Lower lobe of right lung (tissue), 2 donors: ENCODE data around the gene PLEKHA1. TPM values are rescaled to one million over a fixed set of nuclear protein-coding genes. Genes with fewer than 3 reads are reported as not detected.

Experiments used
- ATAC-seq, 2 donors: fragments of 200-7000 bp; cut with Tn5 transposase; one replicate each; pipeline ENCODE4 v1.9.1; 2020 to 2022; ENCODE audit warnings: mild to moderate bottlenecking in 2 of 2, moderate library complexity in 2 of 2
- DNase-seq: peaks from one replicate; pipeline ENCODE4 v3.0.0-alpha.2; 2020
- H3K27ac ChIP-seq: fragments of 200-600 bp; one replicate; pipeline ENCODE4 v1.8.0; 2022
- H3K27me3 ChIP-seq: fragments of 200-600 bp; one replicate; pipeline ENCODE4 v1.8.0; 2022; ENCODE audit warnings: low read depth
- H3K36me3 ChIP-seq: fragments of 200-600 bp; one replicate; pipeline ENCODE4 v1.8.0; 2022; ENCODE audit warnings: mild to moderate bottlenecking
- H3K4me1 ChIP-seq: fragments of 200-600 bp; one replicate; pipeline ENCODE4 v1.8.0; 2022
- H3K4me3 ChIP-seq: fragments of 200-600 bp; one replicate; pipeline ENCODE4 v1.8.0; 2022; ENCODE audit warnings: mild to moderate bottlenecking
- H3K9me3 ChIP-seq: fragments of 200-600 bp; one replicate; pipeline ENCODE4 v1.8.0; 2022
- intact Hi-C: fragments of 100-400 bp; cut with DNase I; formaldehyde crosslinking; loops from one replicate; pipeline ENCODE4 v1.11.0; 2022
- total RNA-seq: library from RNA; stranded (reverse); fragmentation: NEBNext Ultra II Directional; extraction: Animal tissue kit (Norgen Biotek cat#: 25700); gene quantifications from one replicate; pipeline ENCODE4 v1.2.1, GENCODE V29; 2021
- TF ChIP-seq, protein P1 (sequence below): fragments of 200-600 bp; IDR thresholded peaks from one replicate; pipeline ENCODE4 v1.8.0; 2022; ENCODE audit warnings: antibody characterized with exemption, mild to moderate bottlenecking
- donor health status: DM: no; HTN: yes; CAD: no; lungs with severe emphysema.

Gene PLEKHA1
- total RNA-seq, 1 donor from 2014 or later: 46.1 TPM

DNA sequence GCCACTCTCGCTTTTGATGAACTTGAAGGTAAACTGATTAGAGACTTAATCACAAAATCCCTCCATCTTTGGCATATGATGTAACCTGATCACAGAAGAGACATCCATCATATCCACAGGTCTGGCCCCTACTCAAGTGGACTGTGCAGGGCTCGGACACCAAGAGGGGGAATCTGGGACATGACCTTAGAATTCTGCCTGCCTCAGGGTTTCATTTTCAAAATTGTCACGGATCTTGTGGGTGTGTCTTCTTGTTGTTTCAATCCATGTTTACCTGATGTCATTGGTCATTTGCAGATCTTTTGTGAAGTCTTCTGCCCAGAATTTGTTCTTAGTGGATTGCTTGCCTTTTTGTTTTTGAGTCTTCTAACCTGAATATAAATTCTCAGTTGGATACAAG, 74.1 kb downstream of the PLEKHA1 start:
- TF ChIP-seq, protein P1, sequence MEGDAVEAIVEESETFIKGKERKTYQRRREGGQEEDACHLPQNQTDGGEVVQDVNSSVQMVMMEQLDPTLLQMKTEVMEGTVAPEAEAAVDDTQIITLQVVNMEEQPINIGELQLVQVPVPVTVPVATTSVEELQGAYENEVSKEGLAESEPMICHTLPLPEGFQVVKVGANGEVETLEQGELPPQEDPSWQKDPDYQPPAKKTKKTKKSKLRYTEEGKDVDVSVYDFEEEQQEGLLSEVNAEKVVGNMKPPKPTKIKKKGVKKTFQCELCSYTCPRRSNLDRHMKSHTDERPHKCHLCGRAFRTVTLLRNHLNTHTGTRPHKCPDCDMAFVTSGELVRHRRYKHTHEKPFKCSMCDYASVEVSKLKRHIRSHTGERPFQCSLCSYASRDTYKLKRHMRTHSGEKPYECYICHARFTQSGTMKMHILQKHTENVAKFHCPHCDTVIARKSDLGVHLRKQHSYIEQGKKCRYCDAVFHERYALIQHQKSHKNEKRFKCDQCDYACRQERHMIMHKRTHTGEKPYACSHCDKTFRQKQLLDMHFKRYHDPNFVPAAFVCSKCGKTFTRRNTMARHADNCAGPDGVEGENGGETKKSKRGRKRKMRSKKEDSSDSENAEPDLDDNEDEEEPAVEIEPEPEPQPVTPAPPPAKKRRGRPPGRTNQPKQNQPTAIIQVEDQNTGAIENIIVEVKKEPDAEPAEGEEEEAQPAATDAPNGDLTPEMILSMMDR: no peak
- H3K4me1 ChIP-seq: peaks cover 6% of the 10 kb centered on the region
- H3K4me3 ChIP-seq: no peak overlapping the region
- no peak overlapping the region for H3K27ac ChIP-seq
- no peaks in the 10 kb centered on the region for H3K36me3 ChIP-seq
- no peaks in the 10 kb centered on the region for H3K27me3 ChIP-seq
- DNase-seq: no peak
- no peaks in the 10 kb centered on the region for H3K9me3 ChIP-seq
- no peak for ATAC-seq
- intact Hi-C loops: no loop called here

DNA sequence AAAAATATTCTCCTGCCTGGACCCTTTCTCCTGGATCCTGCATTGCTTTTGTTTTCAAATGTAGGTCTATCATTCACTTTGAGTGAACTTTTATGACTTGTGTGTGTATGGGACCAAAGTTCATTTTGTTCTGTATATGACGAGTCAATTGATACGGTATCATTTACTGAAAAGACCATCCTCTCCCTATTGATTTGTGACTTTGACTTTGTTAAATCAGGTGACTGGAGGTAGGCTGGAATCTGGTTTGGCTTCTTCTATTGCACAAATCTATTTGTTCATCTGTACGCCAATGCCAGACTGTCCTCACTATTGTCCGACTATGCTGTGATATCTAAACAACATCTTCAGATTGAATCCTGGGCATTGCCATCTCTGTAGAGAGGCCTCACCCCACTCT, 74.6 kb downstream of the PLEKHA1 start:
- no peak overlapping the region for H3K27ac ChIP-seq
- H3K36me3 ChIP-seq: no peaks in the 10 kb centered on the region
- ATAC-seq: no peak
- H3K9me3 ChIP-seq: no peaks in the 10 kb centered on the region
- intact Hi-C loops: no loop called here
- H3K4me1 ChIP-seq: peaks cover 6% of the 10 kb centered on the region
- H3K4me3 ChIP-seq: no peak overlapping the region
- no peaks in the 10 kb centered on the region for H3K27me3 ChIP-seq
- TF ChIP-seq, protein P1: no peak
- no peak for DNase-seq

DNA sequence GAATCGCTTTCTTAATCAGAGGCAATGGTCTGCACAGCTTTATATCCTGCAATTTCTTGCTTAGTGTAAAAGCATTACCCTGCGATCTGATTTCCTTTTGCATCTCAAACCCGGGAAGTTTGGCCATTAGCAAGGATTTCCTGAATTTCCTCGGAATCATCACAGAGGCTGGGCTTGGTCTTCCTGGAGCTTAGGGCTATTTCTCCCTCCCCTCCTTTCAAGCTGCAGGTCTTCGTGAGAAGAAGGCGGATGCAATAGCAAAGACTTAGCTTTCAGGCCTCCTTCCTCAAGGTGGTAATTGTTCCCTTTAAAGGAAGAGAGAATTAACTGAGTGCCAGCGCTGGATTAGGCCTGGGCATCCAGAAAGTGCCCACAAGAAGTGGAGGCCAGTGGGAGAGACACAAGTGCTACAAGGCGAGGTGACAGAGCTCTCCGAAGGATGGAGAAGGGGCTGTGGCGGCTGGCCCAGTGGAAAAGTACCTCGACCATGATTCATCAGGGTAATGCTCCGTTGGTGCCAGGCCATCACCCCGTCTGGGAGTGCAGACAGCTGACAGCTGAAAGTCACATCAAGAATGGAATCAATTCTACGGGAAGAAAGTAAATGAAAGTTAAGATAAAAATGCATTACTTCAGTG, 76.0 kb downstream of the PLEKHA1 start:
- peaks cover 6% of the 10 kb centered on the region for H3K4me1 ChIP-seq
- intact Hi-C loops: no loop called here
- H3K36me3 ChIP-seq: no peaks in the 10 kb centered on the region
- H3K4me3 ChIP-seq: no peak overlapping the region
- TF ChIP-seq, protein P1: no peak
- DNase-seq: no peak
- no peaks in the 10 kb centered on the region for H3K9me3 ChIP-seq
- H3K27ac ChIP-seq: no peak overlapping the region
- ATAC-seq: no peak
- no peaks in the 10 kb centered on the region for H3K27me3 ChIP-seq

DNA sequence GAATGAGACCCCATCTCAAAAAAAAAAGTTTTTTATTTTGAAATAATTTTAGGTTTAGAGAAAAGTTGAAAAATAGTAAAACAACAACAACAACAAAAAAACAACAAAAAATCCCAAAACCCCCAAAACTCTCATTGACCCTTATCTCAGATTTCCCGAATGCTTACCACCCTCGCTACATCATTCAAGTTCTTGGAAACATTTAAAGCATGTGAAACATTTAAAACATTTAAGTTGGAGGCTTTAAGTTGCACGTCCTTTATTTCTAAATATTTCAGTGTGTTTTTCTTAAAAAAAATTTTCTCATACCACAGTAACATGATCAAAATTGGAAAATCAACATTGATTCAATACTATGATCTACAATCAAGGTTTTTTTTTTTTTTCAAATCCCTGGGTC, 79.6 kb downstream of the PLEKHA1 start:
- Histone ChIP-seq H3K27ac (no peak overlapping the region), H3K9me3 (no peaks in the 10 kb centered on the region), H3K4me3 (no peak overlapping the region), H3K4me1 (no peaks in the 10 kb centered on the region), H3K27me3 (peaks cover 4% of the 10 kb centered on the region), H3K36me3 (no peaks in the 10 kb centered on the region)
- TF ChIP-seq, protein P1: no peak
- ATAC-seq (no peak), DNase-seq (no peak)
- intact Hi-C loops: no loop called here

DNA sequence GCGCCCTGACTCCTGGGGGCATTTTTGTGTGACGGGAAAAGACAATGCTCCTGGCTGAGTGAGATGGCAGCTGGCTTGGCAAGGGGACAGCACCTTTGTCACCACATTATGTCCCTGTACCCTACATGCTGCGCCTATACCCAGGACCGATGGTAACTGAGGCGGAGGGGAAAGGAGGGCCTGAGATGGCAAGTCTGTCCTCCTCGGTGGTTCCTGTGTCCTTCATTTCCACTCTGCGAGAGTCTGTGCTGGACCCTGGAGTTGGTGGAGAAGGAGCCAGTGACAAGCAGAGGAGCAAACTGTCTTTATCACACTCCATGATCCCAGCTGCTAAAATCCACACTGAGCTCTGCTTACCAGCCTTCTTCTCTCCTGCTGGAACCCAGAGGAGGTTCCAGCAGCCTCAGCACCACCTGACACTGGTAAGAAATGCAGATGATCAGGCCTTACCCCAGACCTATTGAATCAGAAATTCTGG, 80.1 kb downstream of the PLEKHA1 start, which contains the start of gene ARMS2:
Gene ARMS2 (plus strand): TSS at position 51 of the 478 bp plus-strand sequence. CDS start 75 bp downstream, at position 126.
- intact Hi-C loops: no loop called here
- DNase-seq (no peak), ATAC-seq (no peak)
- Histone ChIP-seq H3K27ac (no peak within 1 kb of the TSS), H3K9me3 (no peaks in the 10 kb centered on the region), H3K27me3 (peaks cover 9% of the 10 kb centered on the region), H3K36me3 (no peaks in the 10 kb centered on the region), H3K4me1 (no peaks in the 10 kb centered on the region), H3K4me3 (no peak within 1 kb of the TSS)
- TF ChIP-seq, protein P1: no peak
